ENCODE measurements around the gene GBP3.
"Not testable (repeated sequence)": the region's sequence is repeated elsewhere in the genome, so short reads cannot be mapped to it uniquely, and the experiment has no call there.

The GBP3 gene

DNA sequence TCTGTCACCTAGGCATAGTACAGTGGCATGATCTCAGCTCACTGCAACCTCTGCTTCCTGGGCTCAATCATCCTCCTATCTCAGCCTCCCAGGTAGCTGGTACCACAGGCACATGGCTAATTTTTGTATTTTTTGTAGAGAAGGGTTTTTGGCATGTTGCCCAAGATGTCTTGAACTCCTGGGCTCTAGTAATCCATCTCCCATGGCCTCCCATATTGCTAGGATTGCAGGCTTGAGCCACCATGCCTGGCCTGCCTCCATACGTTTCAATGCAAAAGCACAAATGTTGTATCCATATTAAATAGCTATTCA lies 17.6 kb upstream of the GBP3 start:
- no peak for DNase-seq

DNA sequence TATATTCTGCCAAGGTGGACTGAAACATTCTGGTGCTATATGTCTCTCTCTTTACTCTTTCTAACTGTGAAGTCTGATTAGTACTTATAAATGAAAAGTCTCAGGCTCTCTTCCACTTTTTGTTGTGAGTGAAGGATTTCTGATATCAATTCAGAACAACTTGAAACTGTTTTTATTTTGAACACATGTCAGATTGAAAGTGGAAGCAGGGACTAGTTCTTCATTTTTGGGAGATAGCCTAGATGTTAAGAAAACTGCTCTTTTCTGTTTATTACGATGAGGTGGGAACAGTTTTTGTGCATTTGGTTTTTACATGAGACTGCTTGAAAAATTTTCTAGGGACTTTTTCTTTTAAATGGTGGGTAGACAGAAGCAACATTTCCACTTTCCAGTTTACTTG lies 14.5 kb upstream of the GBP3 start:
- DNase-seq, result no peak

DNA sequence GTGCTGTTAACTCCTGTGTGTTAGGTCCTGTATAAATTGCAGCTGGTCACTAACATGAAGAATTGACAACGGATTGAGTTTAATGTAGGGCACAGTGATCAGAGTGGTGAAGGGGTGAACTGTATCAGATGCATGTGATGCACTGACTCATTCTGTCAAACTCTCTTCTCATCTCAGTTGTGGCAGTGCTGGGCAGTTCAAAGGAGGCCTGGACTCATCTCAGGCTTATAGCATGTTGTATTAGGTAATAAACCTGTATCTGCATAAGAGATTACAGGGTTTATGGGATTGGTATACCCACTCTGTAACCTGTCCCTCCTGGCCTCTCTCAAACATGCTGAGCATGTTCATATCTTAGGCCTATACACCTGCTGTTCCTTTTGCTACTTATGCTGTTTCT lies 12.4 kb upstream of the GBP3 start:
- DNase-seq, result no peak

DNA sequence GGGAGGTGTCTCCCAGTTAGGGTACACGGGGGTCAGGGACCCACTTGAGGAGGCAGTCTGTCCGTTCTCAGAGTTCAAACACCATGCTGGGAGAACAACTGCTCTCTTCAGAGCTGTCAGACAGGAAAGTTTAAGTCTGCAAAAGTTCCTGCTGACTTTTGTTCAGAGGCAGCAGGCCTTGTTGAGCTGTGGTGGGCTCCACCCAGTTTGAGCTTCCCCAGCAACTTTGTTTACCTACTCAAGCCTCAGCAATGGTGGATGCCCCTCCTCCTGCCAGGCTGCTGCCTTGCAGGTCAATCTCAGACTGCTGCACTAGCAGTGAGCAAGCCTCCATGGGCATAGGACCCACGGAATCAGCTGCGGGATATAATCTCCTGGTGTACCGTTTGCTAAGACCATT lies 11.3 kb upstream of the GBP3 start:
- not testable (repeated sequence) for DNase-seq

GRCh38 chr1:89029051-89029450 lies 6.4 kb upstream of the GBP3 start:
- not testable (repeated sequence) for DNase-seq

GRCh38 chr1:89025928-89026327 lies 3.3 kb upstream of the GBP3 start:
- no peak for DNase-seq

DNA sequence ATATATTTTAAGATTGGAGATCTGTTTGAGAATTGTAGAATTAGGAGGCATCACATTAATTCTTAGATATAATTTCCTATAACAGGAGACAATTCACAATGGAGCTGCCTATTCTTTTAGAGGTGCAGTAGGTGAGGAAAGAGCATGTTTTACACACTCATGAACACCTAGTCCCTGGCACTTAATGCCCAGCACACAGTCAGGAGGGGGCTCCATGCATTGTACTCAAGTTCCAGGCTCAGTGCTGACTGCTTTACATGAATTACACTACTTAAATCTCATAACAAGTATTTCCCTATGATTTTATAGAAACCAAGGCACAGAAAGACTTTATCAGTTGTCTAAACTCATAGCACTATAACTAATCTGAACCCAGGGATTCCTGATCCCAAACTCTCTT lies 360 bp upstream of the GBP3 start:
- no peak for DNase-seq

- not testable (repeated sequence) for DNase-seq
Observed at GRCh38 chr1:89018318-89018717, 4.3 kb downstream of the GBP3 start.

- no peak for DNase-seq
Observed at GRCh38 chr1:89008511-89008910, 14.2 kb downstream of the GBP3 start.

DNA sequence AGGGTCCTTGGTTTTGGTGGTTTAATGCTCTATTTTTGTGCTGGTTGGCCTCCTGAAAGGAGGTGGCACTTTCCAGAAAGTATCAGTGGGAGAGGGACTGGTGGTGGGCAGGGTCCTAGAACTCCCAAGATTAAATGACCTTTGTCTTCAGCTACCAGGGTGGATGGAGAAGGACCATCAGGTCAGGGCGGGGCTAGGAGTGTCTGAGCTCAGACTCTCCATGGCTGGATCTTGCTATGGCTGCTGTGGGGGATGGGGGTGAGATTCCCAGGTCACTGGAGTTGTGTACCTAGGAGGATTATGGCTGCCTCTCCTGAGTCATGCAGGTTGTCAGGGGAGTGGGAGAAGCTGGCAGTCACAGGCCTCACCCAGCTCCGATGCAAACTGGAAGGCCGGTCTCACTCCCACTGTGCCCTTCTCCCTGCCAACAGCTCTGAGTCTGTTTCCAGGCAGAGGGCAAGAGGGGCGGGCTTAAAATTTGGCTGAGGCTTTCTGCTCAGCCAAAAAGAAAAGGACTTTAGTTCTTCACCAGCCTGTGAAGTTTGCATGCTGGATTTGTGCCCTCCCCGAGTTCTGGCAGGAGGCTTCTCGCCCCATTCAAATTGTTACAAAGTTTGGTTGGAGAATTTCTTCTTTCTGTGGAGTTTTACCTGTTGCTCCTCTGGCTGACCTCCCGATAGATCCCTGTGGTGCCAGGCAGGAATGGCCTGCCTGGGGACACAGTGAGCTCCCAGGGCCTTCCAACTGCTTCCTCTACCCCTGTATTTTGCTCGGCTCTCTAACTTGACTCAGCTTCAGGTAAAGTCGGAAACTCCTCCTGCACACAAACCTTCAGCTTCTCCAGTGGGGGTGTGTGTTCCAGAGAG lies 17.1 kb downstream of the GBP3 start:
- no peak for DNase-seq

GRCh38 chr1:89002176-89002575 lies 20.5 kb downstream of the GBP3 start:
- DNase-seq, result not testable (repeated sequence)

DNA sequence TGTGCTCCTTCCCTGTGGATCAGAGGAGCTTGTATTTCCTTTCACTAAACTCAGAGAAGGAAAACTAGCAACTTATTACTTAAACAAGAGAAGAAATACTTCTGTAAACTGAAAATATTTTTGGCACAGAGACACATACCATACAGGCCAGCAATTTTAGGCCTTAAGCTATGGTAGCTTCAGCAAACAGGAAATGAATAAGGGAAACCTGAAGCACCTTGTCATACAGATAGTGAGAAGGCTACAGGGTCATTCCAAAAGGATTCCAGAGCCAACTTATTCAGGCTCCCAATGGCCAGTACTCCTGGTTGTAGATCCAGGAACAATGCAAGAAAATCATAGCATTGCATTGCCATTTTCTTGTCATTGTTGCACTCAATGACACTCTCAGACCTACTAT lies 21.2 kb downstream of the GBP3 start:
- no peak for DNase-seq

DNA sequence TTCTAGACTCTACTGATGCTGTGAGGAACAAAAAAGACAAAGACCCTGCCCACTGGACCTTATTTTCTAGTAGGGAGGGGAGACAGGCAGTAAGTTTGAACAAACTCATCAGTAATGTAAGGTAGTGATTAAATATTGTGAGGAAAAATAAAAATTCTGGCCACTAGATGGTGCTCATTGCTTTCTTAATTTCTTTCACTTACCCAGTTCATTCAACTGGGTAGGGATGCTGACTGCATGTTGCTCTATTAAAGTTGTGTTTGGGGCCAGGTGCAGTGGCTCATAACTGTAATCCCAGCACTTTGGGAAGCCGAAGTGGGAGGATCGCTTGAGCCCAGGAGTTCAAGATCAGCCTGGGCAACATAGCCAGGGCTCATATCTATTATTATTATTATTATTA lies 23.9 kb downstream of the GBP3 start:
- peak; percentile 22 for DNase-seq

- DNase-seq, result no peak
Observed at GRCh38 chr1:88990426-88990825, 32.2 kb downstream of the GBP3 start.

DNA sequence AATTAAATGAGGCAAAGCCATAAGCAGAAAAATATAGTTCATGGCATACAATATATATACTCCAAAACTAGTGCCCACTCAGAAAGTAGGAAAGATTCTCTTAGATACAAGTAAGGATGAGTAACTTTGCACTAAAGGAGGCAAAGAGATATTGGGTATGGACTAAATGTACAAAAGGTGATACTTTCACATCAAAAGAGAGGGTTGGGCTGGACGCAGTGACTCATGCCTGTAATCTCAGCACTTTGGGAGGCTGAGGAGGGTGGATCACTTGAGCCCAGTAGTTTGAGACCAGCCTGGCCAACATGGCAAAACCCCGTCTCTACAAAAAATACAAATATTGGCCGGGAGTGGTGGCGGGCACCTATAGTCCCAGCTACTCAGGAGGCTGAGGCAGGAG lies 37.0 kb downstream of the GBP3 start:
- no peak for DNase-seq

GRCh38 chr1:88985032-88985431 lies 37.6 kb downstream of the GBP3 start:
- no peak for DNase-seq

DNA sequence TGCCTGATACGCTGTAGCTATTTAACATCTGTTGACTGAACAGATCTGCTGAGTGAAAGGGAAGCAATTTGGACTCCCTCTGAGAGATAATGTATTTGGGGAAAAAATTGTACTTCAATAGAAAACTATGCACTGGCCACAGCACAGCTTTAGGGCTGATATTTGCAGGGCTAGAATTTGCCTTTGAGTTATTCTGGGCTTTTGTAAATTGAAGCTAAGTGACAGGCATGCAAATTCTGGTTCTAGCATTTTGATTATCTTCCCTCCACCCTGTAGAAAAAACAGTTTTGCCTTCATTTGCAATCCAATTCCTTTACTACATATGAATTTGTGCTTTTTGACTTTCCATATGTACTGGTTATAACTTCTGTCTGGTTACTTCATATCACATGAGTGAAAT lies 38.1 kb downstream of the GBP3 start:
- no peak for DNase-seq

DNA sequence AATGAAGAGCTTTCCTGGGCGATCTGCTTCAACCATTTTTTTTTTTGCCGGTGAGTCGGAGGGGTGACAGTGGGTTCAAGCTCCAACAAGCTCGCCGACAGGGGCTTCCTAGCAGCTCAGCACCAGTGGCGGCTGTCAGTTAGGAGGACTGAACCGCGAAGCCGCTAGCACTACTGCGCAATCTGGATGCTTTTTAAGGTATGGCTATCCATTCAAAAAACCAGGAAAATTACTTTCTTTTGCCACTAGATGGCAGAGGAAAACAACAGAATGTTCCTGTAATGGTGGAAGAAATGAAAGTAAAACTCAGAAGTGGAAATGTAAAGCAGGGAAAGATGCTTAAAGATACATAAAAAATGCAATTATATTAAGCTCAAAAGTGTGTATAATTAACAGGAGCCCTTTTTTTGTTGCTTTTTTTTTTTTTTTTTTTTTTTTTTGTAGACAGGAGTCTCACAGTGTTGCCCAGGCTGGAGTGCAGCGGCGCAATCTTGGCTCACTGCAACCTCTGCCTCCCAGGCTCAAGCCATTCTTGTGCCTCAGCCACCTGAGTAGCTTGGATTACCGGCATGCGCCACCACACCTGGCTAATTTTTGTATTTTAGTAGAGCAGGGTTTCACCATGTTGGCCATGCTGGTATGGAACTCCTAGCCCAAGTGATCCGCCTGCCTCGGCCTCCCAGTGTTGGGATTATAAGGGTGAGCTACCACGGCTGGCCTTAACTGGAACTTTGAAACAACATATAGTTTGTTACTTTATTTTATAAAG lies 38.7 kb downstream of the GBP3 start:
- DNase-seq, result no peak

DNA sequence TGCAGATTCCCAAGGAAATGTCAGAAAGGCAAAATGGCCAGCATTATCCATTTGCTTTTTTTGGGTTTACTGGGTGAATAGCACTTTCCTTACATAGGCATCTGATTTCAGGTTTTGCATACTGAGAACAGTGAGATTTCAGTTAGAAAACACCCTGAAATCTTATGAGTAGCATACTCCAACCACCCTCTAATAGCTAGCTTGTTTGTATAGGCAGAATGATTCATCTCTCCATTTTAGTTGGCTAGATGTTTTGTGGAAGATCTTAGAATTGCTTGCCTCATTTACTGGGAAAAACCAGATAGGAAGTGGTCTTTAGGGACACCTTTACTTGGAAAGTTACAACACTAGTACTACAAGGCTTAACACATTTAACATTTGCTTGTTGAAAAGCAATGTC lies 40.6 kb downstream of the GBP3 start:
- DNase-seq, result no peak

GRCh38 chr1:88981506-88981905 lies 41.2 kb downstream of the GBP3 start:
- DNase-seq, result not testable (repeated sequence)

DNA sequence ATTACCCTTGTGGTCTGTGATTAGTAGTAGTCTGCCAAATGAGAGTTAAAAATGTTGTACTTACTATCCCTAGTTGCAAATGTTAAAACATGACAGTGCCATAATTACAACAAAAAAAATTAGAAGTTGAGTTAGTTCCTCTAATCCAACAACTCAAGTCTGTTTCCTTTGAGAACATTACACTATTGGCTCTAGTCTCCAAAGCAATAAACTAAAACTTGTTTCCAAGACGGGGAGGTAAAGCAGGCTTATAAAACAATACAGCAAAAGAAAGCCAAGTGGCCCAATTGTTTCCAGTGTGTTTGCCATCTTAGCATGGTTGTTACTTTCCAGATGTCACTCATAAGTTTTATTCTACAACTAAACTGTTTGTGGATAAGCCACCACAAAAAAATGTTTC lies 41.8 kb downstream of the GBP3 start:
- no peak for DNase-seq

DNA sequence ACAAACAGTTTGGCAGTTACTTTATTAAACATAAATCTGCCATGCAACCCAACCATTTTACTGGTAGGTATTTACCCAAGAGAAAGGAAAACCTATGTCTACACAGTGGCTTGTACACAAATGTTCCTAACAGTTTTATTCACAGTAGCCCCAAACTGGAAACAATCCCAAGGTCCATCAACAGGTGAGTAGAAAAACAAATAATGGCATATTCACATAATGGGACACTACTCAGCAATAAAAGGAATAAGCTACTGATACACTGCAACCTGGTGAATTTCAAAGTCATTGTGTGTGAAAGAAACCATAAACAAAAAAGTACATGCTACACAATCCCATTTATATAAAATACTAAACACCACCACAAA lies 42.9 kb downstream of the GBP3 start:
- DNase-seq, result no peak

GRCh38 chr1:88979054-88979748 lies 43.5 kb downstream of the GBP3 start:
- no peak for DNase-seq

GRCh38 chr1:88976235-88976634 lies 46.4 kb downstream of the GBP3 start:
- no peak for DNase-seq

Data from activated T-cell treated with anti-CD3 and anti-CD28 coated beads for 4 hours (primary cell).